Gastrocnemius medialis (tissue), 4 donors: Measurements from ENCODE around the gene DGKH. TPM values are rescaled to one million over a fixed set of nuclear protein-coding genes. Genes with fewer than 3 reads are reported as not detected.

ENCODE experiments used
- ATAC-seq, 2 donors: fragments of 150-250 bp; one replicate each; pipeline ENCODE4 v1.9.1; 2016
- DNase-seq, 2 donors: peaks; one replicate each; pipeline ENCODE4 v3.0.0-alpha.2; 2019
- H3K27ac ChIP-seq, 4 donors: fragments of 200-600 bp; sonication (generic); 1 replicate in 1 of 4; 2 replicates in 3 of 4; pipeline ENCODE4 v1.5.1; 2016 to 2018; ENCODE audit warnings: mild to moderate bottlenecking in 2 of 4, moderate library complexity in 1 of 4
- H3K27me3 ChIP-seq, 3 donors: fragments of 200-600 bp; sonication (generic) in 2 of 3; 1 replicate in 1 of 3; 2 replicates in 2 of 3; pipeline versions ENCODE4 v1.5.1 to v1.6.0; 2016 to 2019; ENCODE audit warnings: mild to moderate bottlenecking in 1 of 3, moderate library complexity in 1 of 3
- H3K36me3 ChIP-seq, 2 donors: fragments of 200-600 bp; sonication (generic) in 1 of 2; one replicate each; pipeline ENCODE4 v1.5.1; 2017 to 2018
- H3K4me1 ChIP-seq, 2 donors: fragments of 200-600 bp; sonication (generic) in 1 of 2; one replicate each; pipeline ENCODE4 v1.5.1; 2016 to 2017; ENCODE audit warnings: mild to moderate bottlenecking in 2 of 2
- H3K4me3 ChIP-seq, 4 donors: fragments of 200-600 bp; sonication (generic) in 3 of 4; 1 replicate in 1 of 4; 2 replicates in 3 of 4; pipeline ENCODE4 v1.5.1; 2016 to 2019; ENCODE audit warnings: mild to moderate bottlenecking in 2 of 4
- H3K9me3 ChIP-seq, 3 donors: fragments of 200-600 bp; sonication (generic) in 2 of 3; 1 replicate in 1 of 3; 2 replicates in 2 of 3; pipeline ENCODE4 v1.5.1; 2016 to 2019
- POLR2A ChIP-seq, 2 donors: fragments of 450-650 bp; IDR thresholded peaks; one replicate each; pipeline ENCODE4 v1.6.1; 2017; ENCODE audit warnings: antibody characterized with exemption in 2 of 2, mild to moderate bottlenecking in 2 of 2, moderate library complexity in 2 of 2
- in situ Hi-C, 4 donors: fragments of 200-750 bp; cut with MboI; loops; one replicate each; pipeline versions ENCODE4 v1.15.0 to v1.8.0; 2017; ENCODE audit warnings: low sequenced_read_pairs in 4 of 4
- intact Hi-C: fragments of 100-400 bp; cut with DNase I; formaldehyde crosslinking; loops from one replicate; pipeline ENCODE4 v1.15.1; 2023; ENCODE audit warnings: low total_unique reads
- total RNA-seq, 4 donors: library from RNA; depleted of rRNA; stranded (reverse); fragments of >200 nt; gene quantifications; one replicate each; pipeline versions ENCODE4 v1.1.0 to v1.2.3, GENCODE V29; 2016
- TF ChIP-seq, protein P1 (sequence below), 5 experiments: fragments of 450-650 bp in 3 of 5; fragments of 200-600 bp in 2 of 5; sonication (generic) in 2 of 5; IDR thresholded peaks in 4 of 5; conservative IDR thresholded peaks in 1 of 5; 1 replicate in 4 of 5; 2 replicates in 1 of 5; pipeline ENCODE4 v1.5.1; 2016 to 2019; ENCODE audit warnings: antibody characterized with exemption in 5 of 5, mild to moderate bottlenecking in 3 of 5, moderate library complexity in 3 of 5

Gene DGKH
- total RNA-seq, 4 donors from 2014 or later, result 2.2 to 3.7 (median 3.0) TPM

DNA sequence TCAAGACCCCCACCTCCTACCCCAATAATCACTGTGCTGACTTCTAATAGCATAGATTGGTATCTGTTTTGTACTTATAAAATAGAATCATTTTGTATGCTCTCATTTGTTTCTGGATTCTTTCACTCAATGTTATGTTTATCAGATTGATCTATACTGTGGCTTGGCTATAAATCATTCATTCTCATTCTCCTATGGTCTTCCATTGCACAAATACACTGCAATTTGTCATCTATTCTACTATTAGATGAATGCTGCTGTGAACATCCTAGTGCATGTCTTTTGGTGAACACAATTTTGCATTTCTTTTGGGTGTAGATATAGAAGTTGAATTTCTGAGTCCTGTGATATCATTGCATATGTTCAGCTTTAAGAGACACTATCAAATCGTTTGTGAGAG lies 128.7 kb downstream of the DGKH start:
- H3K27me3 ChIP-seq, result no peaks in the 10 kb centered on the region
- DNase-seq (no peak), ATAC-seq (no peak)
- intact Hi-C loops, result no loop called here
- no peaks in the 10 kb centered on the region for H3K9me3 ChIP-seq
- no peak overlapping the region for H3K27ac ChIP-seq
- H3K4me3 ChIP-seq, result no peak overlapping the region
- in situ Hi-C loops, result no loop called here
- no peaks in the 10 kb centered on the region for H3K4me1 ChIP-seq
- no peak for TF ChIP-seq POLR2A (IDR thresholded peaks at IDR 0.05)
- TF ChIP-seq, protein P1, sequence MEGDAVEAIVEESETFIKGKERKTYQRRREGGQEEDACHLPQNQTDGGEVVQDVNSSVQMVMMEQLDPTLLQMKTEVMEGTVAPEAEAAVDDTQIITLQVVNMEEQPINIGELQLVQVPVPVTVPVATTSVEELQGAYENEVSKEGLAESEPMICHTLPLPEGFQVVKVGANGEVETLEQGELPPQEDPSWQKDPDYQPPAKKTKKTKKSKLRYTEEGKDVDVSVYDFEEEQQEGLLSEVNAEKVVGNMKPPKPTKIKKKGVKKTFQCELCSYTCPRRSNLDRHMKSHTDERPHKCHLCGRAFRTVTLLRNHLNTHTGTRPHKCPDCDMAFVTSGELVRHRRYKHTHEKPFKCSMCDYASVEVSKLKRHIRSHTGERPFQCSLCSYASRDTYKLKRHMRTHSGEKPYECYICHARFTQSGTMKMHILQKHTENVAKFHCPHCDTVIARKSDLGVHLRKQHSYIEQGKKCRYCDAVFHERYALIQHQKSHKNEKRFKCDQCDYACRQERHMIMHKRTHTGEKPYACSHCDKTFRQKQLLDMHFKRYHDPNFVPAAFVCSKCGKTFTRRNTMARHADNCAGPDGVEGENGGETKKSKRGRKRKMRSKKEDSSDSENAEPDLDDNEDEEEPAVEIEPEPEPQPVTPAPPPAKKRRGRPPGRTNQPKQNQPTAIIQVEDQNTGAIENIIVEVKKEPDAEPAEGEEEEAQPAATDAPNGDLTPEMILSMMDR (IDR thresholded peaks at IDR 0.05 in 4 of 5, conservative IDR thresholded peaks at IDR 0.05 in 1 of 5), result no peak
- no peaks in the 10 kb centered on the region for H3K36me3 ChIP-seq

DNA sequence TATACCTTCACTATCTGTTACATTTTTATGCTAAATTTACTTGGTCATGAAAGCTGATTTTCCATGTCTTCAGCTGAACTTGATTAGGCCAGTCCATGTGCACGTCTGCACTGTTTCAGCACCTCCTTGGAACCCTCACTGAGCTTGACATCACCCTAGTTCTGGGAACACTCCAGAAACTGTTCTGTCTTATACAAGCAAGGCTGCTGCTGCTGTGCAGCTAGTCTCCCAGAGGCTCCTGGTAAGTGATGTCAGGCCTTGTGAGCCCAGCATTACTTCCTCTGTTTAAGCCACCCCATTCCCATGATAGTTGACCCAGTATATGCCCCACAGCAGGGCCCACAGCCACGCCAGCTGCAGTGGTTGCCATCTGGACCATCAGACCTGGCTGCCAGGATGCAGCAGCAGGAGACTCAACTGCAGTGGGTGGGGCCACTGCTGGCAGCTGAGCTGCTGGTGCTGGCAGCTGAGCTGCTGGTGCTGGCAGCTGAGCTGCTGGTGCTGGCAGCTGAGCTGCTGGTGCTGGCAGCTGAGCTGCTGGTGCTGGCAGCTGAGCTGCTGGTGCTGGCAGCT lies 133.0 kb downstream of the DGKH start:
- intact Hi-C loops, result no loop called here
- no peak for ATAC-seq

DNA sequence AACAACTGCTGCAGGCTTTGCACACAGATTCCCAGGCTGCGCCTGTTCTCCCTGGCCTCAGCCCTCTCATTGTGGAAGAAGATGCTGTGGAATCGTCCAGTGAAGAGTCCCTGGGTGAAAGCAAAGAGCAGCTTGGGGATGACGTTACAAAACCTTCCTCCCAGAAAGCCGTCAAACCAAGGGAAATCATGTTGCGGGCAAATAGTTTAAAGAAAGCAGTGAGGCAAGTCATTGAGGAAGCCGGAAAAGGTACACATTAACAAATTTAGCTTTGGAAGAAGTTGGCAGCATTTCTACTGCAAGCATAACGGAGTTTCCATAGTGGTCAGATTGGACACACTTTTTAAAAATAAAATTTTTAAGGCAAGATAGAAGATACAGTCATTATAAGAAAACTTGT lies 140.6 kb downstream of the DGKH start:
- ATAC-seq (no peak), DNase-seq (no peak)
- Histone ChIP-seq H3K4me3 (no peak overlapping the region), H3K27ac (no peak overlapping the region), H3K4me1 (no peaks in the 10 kb centered on the region), H3K9me3 (no peaks in the 10 kb centered on the region), H3K36me3 (no peaks in the 10 kb centered on the region), H3K27me3 (no peaks in the 10 kb centered on the region)
- TF ChIP-seq POLR2A (IDR thresholded peaks at IDR 0.05), result no peak
- TF ChIP-seq, protein P1 (IDR thresholded peaks at IDR 0.05 in 4 of 5, conservative IDR thresholded peaks at IDR 0.05 in 1 of 5), result no peak
- intact Hi-C loops (no loop called here), in situ Hi-C loops (no loop called here)

More for the DNA sequence above, 133.0 kb downstream of the DGKH start:
- no peak overlapping the region for H3K4me3 ChIP-seq
- H3K36me3 ChIP-seq, result no peaks in the 10 kb centered on the region
- TF ChIP-seq POLR2A (IDR thresholded peaks at IDR 0.05), result no peak
- TF ChIP-seq, protein P1 (IDR thresholded peaks at IDR 0.05 in 4 of 5, conservative IDR thresholded peaks at IDR 0.05 in 1 of 5), result no peak
- in situ Hi-C loops, result no loop called here
- no peaks in the 10 kb centered on the region for H3K4me1 ChIP-seq
- DNase-seq, result no peak
- no peaks in the 10 kb centered on the region for H3K27me3 ChIP-seq
- H3K9me3 ChIP-seq, result no peaks in the 10 kb centered on the region
- H3K27ac ChIP-seq, result no peak overlapping the region

DNA sequence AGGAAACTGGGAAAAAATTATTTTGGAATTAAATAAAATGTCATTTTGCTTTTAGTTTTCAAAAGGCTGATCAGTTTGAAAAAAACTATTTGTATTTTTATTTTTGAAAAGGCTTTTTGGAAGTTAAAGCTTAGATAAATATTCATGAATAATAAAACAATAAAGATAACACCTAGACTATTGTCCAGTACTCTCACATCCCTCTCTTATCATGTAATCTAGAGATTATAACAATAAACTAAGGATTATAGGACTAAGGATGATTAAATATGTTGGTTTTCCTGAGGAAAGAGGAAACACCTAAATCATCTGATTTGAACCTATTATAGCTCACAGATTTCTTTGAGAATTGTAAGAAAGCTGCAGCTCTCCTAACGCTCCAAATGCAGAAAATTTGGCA lies 142.1 kb downstream of the DGKH start:
- DNase-seq (no peak), ATAC-seq (no peak)
- H3K9me3 ChIP-seq, result no peaks in the 10 kb centered on the region
- H3K36me3 ChIP-seq, result peaks cover 0 to 4% of the 10 kb centered on the region in 2 donors
- H3K4me1 ChIP-seq, result no peaks in the 10 kb centered on the region
- intact Hi-C loops, result no loop called here
- H3K27me3 ChIP-seq, result no peaks in the 10 kb centered on the region
- in situ Hi-C loops, result no loop called here
- no peak overlapping the region for H3K4me3 ChIP-seq
- no peak overlapping the region for H3K27ac ChIP-seq
- TF ChIP-seq, protein P1 (IDR thresholded peaks at IDR 0.05 in 4 of 5, conservative IDR thresholded peaks at IDR 0.05 in 1 of 5), result no peak
- no peak for TF ChIP-seq POLR2A (IDR thresholded peaks at IDR 0.05)
